Spleen (tissue), 7 donors: ENCODE data around the gene TMEM30A.
A peak's percentile ranks its signal among the peaks of the same experiment; 100 is the strongest.

Source experiments
- POLR2AphosphoS5 ChIP-seq, 3 donors: sonication (generic); formaldehyde crosslinking; IDR thresholded peaks; one replicate each; pipeline ENCODE4 v1.5.1; 2017; ENCODE audit warnings: antibody characterized with exemption in 3 of 3
- TF ChIP-seq, protein P1 (sequence below), 11 experiments: fragments of 200-600 bp in 7 of 11; fragments of 450-650 bp in 4 of 11; sonication (generic) in 4 of 11; IDR thresholded peaks in 8 of 11; conservative IDR thresholded peaks in 3 of 11; 1 replicate in 7 of 11; 2 replicates in 4 of 11; pipeline versions ENCODE4 v1.4.0 to v1.8.0; 2016 to 2021; ENCODE audit warnings: antibody characterized with exemption in 11 of 11, inconsistent platforms in 4 of 11, mild to moderate bottlenecking in 1 of 11
- donor health status: DM: no; HTN: no; CAD: no; lungs with moderate emphysema.
- donor health status: DM: no; HTN: no; CAD: no.
- donor health status: DM: no; HTN: no; CAD: no.

- peak in 2 of 3 donors; percentile 54 to 64 for TF ChIP-seq POLR2AphosphoS5 (IDR thresholded peaks at IDR 0.05)
- TF ChIP-seq, protein P1, sequence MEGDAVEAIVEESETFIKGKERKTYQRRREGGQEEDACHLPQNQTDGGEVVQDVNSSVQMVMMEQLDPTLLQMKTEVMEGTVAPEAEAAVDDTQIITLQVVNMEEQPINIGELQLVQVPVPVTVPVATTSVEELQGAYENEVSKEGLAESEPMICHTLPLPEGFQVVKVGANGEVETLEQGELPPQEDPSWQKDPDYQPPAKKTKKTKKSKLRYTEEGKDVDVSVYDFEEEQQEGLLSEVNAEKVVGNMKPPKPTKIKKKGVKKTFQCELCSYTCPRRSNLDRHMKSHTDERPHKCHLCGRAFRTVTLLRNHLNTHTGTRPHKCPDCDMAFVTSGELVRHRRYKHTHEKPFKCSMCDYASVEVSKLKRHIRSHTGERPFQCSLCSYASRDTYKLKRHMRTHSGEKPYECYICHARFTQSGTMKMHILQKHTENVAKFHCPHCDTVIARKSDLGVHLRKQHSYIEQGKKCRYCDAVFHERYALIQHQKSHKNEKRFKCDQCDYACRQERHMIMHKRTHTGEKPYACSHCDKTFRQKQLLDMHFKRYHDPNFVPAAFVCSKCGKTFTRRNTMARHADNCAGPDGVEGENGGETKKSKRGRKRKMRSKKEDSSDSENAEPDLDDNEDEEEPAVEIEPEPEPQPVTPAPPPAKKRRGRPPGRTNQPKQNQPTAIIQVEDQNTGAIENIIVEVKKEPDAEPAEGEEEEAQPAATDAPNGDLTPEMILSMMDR (IDR thresholded peaks at IDR 0.05 in 8 of 11, conservative IDR thresholded peaks at IDR 0.05 in 3 of 11): no peak
These were observed 78.6 kb downstream of the TMEM30A start, which contains the start of gene COL12A1 for GRCh38 chr6:75205776-75206575.
